ENCODE results near the gene LRRC42.
"Not testable (repeated sequence)": the region's sequence is repeated elsewhere in the genome, so short reads cannot be mapped to it uniquely, and the experiment has no call there.

The LRRC42 gene

DNA sequence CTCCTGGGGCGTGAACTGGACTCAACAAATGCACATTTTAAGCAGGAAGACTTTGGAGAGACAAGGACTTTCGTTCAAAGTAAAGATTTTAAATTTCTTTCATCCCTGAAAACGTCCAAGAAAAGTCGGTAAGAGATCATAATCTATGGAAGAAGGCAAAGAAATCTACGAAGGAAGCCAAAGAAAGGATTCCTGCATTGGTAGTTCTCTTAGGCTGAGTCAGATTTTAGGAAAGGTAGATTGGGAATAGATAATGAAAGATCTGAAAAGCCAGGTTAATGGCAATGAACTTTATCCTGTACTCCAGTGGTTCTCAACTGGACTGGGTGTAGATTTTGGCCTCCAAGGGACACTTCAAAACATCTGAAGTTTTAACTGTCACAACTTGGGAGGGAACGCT lies 3.1 kb upstream of the LRRC42 start:
- no peak for DNase-seq

DNA sequence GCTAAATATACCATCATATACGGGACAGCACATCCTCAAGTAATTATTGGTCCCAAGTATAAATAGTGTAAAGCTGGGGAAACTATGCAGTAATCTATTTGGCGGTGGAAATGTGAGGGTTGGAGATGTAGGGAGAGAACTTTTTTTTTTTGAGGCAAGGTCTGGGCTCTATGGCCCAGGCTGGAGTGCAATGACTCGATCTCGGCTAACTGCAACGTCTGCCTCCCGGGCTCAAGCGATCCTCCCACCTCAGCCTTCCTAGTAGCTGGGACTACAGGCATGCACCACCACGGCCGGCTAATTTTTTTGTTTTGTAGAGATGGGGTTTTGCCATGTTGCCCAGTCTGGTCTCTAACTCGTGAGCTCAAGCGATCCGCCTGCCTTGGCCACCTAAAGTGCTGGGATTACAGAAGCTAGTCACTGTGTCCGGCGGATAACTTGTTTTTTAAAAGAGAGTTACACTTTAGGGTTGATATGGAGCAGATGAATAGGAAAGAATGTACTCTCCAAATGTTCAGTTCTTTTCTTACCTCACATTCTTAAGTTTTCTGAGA lies 2.6 kb upstream of the LRRC42 start:
- DNase-seq, result no peak

DNA sequence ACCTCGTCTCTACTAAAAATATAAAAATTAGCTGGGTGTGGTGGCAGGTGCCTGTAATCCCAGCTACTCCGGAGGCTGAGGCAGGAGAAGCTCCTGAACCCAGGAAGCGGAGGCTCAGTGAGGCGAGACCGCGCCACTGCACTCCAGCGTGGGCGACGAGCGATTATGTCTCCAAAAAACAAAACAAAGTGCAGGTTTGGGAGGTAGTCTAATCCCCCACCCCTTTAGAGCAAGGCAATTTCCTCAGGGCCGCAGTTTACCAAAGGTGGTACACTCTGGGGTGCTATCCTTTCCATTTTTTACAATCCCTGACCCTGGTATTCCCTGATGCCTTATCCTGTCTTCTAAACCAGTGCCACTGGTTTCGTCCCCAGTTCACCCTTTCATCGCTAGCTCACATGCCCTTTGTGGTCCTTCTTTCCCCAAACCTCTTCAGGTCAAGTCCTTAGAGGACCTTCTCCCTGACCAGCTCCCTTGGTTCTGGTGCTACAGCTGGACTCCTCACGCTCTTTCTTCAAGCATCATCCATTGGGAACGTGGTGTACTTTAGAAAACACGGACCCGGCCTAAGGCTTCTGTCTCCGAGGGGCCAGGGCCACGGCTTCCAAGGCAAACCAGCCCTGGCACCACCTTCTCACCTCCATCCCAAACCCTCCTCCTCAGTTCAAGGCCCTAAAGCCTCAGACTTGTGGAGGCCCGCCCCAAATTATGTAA lies 1.5 kb upstream of the LRRC42 start:
- no peak for DNase-seq

DNA sequence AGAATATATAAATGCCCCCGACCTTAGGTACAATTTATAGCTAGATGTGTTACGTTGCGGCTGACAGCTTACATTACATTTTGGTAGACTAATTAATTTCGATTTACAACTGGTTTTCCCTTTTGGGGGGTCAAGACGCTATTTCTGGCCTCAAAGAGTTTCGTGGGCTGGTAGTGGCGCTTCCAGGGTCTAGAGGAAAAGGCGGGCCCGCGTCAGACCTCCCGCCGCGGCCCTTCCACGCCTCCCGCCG lies 1.0 kb upstream of the LRRC42 start:
- no peak for DNase-seq

DNA sequence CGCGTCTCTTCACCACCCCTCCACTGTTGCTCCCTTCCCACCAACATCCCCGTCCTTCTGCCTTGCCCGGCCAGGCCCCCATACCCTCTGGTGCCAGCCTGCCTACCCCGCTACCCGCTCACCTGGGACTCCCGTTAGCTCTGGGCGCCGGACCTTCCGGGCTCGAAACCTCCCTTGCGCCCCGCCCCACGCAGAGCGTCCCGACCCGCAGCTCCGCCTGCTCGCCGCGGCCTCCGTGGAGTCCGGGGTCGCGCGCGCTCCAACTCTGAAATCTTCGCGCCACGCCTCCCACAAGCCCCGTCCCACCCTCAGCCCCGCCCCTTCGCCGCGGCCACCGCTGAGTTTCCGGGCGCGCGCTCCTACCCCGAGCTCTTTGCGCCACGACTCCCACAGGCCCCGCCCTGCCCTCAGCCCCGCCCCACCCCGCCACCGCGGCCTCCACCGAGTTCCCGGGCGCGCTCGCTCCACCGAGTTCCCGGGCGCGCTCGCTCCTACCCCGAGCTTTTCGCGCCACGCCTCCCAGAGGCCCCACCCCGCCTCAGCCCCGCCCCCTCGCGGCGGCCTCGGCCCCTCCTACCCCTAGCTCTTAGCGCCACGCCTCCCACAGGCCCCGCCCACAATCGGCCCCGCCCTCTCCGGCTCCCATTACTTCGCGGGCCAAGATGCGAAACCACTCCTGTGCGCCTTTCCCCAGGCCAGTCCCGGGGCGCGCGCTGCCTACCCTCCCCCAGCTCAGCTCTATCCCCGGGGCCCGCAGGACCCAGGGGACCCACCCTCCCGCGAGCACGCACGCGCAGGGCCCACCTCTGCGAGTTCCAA lies 508 bp upstream of the LRRC42 start, which contains the start of gene IFT25:
IFT25 (minus strand) TSS at position 267 of the 819 bp plus-strand sequence. CDS start 5,617 bp downstream, outside the sequence.
- peak; percentile 98 to 99 for DNase-seq

DNA sequence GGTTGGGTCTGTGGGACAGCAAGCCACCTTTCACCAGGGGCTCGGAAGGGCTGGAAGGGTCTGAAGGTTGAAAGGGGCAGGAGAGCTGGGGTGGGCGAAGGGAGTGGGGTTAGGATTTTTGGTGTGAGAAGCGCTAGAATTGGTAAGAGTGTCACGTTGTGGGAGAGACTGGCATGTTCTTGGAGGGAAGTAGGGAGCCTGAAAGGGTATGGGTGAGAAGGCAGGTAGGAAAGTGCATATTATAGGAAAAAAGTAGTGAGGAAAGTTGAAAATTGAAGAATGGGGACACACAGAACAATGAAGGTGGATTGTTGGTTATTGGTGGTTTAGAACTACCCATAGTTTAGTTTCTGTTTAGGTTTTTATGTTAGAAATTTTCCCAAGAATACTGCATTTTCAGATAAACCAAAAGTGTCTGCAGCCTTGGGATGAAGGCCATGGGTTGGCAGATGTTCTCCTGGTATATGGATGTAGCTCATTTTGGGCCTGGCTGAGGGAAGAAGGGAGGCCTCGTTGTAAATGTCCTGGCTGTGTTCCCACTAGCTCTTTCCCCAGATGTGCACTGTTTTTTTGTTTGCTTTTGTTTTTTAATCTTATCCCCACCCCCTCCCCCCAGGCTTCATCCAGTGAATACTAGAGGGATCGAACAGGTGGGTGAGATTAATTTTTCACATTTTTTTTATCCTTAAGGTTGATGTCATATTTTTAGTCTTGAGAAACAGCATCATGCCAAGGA lies 1.2 kb downstream of the LRRC42 start:
- DNase-seq, result no peak

DNA sequence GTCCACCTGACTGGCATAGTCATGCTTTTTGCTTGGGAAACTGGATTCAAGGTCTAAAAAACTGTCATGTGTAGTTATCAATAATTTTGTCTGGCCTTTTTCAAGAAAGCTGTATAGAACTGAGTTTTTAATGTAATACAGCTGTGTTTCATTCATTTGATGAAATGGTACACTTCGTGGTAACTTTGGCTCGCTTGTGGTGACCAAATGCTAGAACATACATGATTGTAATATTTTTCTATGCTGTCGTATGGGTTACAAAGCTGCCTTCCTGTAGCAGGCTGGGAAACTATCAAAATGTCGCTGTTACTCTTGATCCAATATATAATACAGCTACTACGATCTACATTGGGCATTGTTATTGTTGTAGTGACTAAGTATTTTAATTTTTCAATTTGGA lies 2.1 kb downstream of the LRRC42 start:
- no peak for DNase-seq

DNA sequence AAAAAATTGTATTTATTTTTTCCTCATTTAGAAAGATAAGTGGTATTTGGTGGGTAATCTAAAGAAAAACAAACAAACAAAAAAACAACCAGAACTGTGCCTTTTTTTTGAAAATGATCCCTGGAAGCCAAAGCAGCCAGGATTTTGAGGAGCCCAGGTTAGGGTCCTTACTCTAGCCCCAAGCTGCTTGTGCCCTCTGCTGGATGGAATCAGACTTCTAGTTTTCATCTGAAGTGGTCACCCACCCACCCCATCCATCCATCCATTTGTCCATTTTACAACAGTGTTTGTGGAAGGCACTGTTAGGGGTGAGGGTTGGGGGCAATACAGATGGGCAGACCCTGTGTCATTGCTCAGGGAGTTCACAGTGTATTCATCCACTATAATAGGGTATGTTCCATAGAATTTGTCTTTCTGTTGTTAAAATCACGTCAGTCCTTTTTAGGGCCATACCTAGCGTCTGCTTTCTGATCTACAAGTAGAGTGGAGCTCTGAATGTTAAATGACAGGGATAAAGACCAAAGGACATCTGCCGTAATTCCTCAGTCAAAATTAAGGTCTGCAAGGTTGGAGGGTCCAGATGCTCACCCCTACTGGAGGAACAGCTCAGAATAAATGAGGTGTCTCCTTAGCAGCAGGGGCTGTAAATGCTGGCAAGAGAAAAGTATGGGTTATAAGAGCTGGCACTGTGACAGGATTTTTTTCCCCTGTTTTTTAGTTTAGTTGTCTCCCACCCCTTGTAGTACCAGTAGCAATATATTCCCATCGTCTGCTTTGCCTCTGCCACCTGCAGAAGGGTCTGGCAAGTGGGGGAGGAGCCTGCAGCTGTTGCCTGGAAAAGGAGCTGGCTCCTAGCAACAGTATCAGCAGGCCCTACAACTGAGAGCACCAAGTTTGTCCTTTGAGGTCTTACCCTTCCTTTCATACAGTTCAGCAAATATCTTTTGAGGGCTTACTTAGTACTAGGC lies 3.2 kb downstream of the LRRC42 start:
- no peak for DNase-seq

DNA sequence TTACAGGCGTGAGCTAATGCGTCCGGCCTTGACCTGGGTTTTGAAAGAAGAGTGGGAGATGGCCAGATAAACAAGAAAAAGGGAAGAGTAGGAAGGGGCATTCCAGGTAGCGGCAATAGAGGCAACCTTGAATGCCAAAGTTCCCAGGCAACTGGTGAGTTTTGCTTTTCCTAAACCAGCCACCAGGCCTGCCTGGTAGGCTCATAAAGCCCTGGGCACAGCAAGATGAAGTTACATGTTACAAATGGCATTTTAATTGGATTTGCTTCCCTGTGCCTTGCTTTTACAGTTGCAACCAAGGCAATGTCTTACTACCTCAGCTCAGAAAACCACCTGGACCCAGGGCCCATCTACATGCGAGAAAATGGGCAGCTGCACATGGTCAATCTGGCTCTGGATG lies 5.5 kb downstream of the LRRC42 start:
- DNase-seq, result no peak

DNA sequence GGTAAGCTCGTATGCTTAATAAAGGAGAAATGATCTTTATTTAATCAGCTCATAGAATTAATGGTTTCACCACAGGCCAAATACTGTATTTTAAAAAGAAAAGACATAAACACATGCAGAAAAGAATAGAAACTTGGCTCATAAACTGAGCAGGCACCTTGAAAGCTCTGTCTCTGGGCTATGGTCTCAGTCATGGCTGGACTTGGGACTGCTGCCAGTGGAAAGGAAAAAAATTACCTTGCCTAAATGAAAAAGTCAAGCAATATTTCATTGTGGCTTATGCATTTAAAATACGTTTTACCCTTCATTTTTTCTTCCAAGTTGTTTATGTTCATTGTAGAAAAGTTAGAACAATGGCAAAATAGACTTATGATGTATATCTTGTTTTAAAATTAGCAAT lies 8.0 kb downstream of the LRRC42 start:
- no peak for DNase-seq

DNA sequence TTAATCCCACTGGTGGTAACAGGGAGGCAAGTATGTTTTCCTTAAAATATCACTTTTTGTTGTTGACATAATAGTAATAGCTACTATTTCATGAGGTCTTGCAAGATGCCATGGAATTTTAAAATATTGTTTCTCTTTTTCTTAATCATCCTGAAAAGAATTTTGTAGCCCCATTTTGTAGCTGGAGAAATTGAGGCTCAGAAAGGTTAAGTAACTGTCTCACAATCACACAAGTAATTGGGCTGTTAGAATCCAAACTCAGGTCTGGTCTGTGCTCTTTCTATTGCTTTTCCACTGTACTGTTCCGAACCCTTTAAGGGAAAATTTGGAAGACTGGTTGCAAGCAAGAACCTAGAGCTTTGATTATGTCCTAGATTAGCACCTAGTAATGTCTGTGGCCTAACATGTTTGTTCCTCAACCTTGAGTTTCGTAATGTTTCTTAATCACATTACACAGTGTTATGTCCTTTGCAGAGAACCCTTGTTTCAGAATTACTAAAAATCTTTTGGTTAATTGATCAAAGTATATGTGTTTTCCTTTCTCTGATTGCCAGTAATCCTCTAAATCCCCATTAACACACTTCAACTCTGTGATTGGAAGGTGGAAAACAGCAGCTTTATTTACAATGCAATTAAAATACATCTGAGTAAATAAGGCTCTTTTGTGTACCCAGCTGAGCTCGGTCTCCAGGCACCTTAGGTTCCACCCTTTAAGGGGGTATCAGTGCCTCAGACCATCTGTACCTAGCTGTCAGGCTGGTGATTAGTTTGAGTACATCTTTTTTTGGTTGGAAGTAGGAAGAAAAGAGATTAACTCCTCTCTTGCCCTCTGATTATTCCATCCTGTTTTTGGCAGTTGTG lies 10.4 kb downstream of the LRRC42 start:
- no peak for DNase-seq

DNA sequence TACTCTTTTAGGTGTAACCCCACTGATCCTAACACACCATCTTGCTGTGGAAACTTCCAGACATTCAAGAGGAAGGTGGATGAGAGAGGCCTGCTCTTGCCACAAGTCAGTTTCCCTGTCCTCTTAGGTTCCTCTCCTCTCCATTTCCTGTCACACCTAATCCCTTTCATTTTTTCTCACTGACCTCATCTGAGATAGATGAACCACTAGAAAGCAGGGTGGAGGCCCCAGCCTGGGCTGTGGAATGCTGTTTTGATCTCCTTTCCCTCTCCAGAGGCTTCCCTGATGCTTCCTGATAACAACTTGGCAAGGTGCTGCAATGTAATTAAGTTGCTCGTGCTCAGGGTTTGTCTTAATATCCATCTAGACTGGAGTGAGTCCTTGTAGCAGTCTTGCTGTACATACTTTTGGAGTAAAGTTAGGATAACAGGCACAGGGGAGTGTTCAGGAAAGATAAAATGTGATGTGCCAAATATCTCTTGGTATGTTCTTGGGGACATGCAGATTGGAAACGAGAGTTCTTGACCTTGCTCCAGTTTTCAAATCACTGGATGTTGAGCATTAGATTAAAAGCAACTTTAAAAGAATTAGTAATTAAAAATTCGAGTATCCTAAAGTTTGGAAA lies 11.2 kb downstream of the LRRC42 start:
- no peak for DNase-seq

DNA sequence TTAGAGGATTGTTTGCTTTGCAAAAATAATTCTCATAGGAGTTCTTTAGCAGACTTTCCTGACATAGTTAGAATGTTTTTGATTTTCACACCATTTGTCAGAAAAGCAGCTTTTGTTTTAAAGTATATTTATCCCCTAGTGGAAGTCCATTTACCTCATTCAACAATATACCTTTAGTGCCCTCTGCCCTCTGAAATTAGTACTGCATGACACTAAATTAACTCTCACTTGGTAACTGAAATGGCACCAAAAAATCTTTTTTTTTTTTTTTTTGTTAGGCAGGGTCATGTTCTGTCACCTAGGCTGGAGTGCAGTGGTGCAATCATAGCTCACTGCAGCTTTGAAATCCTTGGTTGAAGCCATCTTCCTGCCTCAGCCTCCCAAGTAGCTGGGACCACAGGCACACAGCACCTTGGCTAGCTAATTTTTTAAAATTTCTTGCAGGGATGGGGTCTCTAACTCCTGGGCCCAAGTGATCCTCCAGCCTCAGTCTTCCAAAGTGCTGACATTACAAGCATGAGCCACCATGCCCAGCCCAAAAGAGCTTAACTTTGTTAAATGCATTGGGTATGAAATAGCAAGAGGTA lies 13.6 kb downstream of the LRRC42 start:
- no peak for DNase-seq

DNA sequence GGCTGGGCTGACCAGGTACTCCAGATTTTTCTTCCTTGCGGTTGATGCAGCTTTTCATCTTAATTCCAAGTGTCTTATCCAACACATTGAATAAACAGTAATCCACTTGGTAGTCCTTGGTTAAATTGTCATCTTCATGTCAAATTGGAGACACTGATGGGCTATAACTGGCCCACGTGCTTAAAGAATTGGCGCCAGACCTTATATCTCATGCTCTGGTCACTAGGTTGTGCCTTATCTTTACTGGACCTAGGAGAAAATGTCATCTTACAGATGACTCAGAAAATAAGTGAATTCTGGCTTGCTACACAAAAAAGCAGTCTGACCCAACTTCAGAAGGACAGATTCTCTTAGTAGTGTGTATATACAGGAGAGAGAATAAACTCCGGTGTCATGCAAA lies 16.2 kb downstream of the LRRC42 start:
- DNase-seq, result no peak

DNA sequence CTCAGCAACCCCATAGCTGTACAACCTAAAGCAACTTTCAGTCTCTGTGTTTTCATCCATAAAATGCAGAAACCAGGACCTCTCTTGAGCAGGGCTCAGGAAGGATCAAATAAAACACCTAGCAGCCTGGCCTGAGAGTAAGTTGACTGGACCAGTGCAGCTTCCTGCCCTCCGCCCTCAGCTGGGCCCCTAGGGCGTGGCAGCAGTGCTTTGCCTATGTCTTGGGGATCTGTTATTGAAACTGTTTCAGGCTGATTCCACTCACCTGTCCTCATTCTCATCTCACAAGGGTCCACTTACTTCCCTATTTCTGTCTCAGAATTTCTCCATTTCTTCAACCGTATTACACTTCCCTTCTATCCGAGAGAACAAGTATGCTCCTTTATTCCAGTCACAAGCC lies 17.3 kb downstream of the LRRC42 start:
- DNase-seq, result no peak

DNA sequence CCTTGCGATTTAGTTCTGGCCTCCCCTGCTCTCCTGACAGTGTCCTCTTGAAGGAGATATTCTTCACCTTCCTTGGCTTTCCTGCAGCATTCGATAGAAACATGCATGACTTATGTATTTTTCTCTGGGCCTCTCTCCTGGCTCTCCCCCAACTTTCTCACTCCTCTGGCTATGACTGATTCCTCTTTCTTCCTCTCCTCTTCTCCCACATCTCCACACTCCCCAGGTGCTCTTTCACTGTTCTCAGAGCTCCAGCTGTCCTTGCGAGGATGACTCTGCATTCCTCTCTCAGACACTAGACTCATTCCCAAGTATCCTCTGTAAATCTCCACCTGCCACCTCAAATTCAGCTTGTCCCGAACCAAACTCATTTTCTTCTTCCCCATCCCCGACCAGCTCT lies 18.0 kb downstream of the LRRC42 start:
- no peak for DNase-seq

DNA sequence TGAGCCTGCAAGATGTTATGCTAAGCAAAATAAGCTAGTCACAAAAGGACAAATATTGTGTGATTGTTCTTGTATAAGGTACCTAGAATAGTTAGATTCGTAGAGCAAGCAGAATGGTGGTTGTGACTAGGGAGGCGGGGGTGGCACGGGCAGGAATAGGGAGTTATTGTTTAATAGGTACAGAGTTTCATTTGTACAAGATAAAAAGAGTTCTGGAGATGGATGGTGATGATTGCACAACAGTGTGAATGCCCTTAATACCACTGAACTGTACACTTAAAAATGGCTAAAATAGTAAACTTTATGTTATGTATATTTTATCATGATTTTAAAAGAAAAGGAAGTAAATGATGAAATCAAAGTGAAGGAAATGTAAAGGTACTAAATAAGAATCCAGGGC lies 20.6 kb downstream of the LRRC42 start:
- DNase-seq, result no peak

DNA sequence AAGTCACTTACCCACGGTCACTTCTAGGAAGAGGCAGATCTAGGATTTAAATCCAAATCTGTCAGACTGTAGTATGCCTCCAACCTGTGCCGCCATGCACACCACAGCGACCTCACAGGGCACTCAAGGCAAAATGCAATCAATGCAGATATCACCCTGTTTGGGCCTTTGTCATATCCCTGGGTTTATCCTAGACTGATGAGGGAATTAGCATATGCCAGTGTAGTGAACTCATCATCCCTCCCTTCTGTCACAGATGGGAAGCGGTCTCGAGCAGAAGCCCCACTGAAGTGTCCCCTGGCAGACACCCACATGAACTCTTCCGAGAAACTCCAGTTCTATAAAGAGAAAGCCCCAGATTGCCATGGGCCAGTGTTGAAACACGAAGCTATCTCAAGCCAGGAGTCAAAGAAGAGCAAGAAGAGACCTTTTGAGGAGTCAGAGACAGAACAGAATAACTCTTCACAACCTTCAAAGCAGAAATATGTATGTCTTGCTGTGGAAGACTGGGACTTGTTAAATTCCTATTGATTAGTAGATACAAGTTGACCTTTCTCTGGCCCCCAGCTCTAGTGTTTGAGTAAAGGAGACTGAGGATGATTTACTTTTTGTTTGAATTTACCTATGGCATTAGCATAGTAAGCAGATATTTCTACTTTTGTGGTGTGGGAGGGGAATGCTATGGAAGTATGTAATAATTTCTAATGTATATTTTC lies 21.4 kb downstream of the LRRC42 start:
- no peak for DNase-seq

DNA sequence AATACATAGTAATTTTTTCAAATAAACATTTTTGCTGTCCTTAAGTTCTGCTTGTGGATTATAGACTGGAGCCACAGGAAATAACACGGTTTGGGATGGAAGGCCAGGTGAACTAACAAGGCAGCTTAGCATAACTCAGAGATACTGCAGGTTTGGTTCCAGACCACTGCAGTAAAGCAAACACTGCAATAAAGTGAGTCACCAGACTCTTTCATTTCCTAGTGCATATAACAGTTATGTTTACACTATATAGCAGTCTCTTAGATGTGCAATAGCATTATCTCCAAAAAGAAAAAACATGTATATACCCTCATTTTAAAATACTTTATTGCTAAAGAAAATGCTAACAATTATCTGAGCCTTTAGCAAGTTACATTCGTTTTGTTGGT lies 22.0 kb downstream of the LRRC42 start:
- no peak for DNase-seq

DNA sequence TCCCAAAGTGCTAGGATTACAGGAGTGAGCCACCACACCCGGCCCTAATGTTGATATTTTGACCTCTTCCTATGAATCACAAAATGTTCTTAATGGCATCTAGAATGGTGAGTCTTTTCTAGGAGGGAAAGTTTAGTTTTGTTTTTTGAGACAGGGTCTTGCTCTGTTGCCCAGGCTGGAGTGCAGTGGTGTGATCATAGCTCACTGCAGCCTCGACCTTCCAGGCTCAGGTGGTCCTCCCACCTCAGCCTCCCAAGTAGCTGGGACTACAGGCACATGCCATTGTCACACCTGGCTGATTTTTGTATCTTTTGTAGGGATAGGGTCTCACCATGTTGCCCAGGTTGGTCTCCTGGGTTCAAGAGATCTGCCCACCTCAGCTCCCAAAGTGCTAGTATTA lies 23.2 kb downstream of the LRRC42 start:
- DNase-seq, result not testable (repeated sequence)
